ENCODE data around the gene DNMT3L. TPM values are rescaled to one million over a fixed set of nuclear protein-coding genes. Genes with fewer than 3 reads are reported as not detected.

The DNMT3L gene
- total and polyA plus RNA-seq, 2 experiments from 2014 or later: 0.33 TPM; not detected in 1

DNA sequence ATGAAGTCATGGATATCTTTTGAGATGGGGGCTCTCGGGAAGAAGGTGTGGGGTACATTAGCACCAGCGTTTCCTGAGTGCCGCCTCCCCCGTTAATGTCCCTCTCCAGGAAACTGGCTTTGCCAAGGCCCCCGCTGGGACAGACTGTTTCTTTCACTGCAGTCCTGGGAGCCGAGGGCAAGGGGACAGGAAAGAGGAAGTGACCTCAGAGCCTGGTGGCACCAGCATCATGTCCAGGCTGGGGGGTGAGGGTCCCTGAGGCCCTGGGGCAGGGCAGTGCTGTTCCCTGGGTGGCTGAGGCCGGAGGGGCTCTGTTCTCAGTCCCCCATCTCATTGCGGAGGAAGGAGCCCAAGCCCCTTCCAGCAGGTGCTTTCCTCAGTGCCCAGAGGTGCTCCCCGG lies 44.0 kb upstream of the DNMT3L start:
- no peak overlapping the region for H3K4me3 ChIP-seq
- no peaks in the 10 kb centered on the region for H3K36me3 ChIP-seq (replicated peaks; ENCODE audit: insufficient read depth, low read depth)
- H3K9me3 ChIP-seq (ENCODE audit: low read depth): no peaks in the 10 kb centered on the region
- peaks cover 23% of the 10 kb centered on the region for H4K20me1 ChIP-seq (ENCODE audit: insufficient read depth, poor library complexity, severe bottlenecking)
- no peaks in the 10 kb centered on the region for H3K9me2 ChIP-seq (replicated peaks; ENCODE audit: insufficient read depth)
- WGBS (ENCODE audit: low lambda C conversion rate, missing lambda C conversion rate): 95% methylated on average over 8 of the region's 9 CpGs
- no peak overlapping the region for H3K4me2 ChIP-seq
- no peaks in the 10 kb centered on the region for H3K27me3 ChIP-seq
- no peak overlapping the region for H2AFZ ChIP-seq
- H3K4me1 ChIP-seq (ENCODE audit: insufficient read depth): peaks cover 39% of the 10 kb centered on the region
- peak overlapping the region; percentile 26 for H3K27ac ChIP-seq
- DNase-seq (ENCODE audit: low spot score): no peak
- peaks cover 44% of the 10 kb centered on the region for H3K79me2 ChIP-seq
- no peak for TF ChIP-seq EZH2phosphoT487 (IDR thresholded peaks at IDR 0.05; ENCODE audit: low read depth, severe bottlenecking, unreplicated experiment)
- TF ChIP-seq EZH2 (IDR thresholded peaks at IDR 0.05; ENCODE audit: borderline replicate concordance): no peak
- TF ChIP-seq, protein P1, sequence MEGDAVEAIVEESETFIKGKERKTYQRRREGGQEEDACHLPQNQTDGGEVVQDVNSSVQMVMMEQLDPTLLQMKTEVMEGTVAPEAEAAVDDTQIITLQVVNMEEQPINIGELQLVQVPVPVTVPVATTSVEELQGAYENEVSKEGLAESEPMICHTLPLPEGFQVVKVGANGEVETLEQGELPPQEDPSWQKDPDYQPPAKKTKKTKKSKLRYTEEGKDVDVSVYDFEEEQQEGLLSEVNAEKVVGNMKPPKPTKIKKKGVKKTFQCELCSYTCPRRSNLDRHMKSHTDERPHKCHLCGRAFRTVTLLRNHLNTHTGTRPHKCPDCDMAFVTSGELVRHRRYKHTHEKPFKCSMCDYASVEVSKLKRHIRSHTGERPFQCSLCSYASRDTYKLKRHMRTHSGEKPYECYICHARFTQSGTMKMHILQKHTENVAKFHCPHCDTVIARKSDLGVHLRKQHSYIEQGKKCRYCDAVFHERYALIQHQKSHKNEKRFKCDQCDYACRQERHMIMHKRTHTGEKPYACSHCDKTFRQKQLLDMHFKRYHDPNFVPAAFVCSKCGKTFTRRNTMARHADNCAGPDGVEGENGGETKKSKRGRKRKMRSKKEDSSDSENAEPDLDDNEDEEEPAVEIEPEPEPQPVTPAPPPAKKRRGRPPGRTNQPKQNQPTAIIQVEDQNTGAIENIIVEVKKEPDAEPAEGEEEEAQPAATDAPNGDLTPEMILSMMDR (IDR thresholded peaks at IDR 0.05; ENCODE audit: poor library complexity): no peak

GRCh38 chr21:44304877-44305293 lies 43.2 kb upstream of the DNMT3L start:
- Histone ChIP-seq H3K4me2 (peak overlapping the region; percentile 34), H3K27me3 (no peaks in the 10 kb centered on the region), H2AFZ (no peak overlapping the region), H3K9me2 (replicated peaks; ENCODE audit: insufficient read depth) (no peaks in the 10 kb centered on the region), H3K79me2 (peaks cover 49% of the 10 kb centered on the region), H3K4me1 (ENCODE audit: insufficient read depth) (peaks cover 39% of the 10 kb centered on the region), H3K27ac (peak overlapping the region; percentile 85), H3K4me3 (no peak overlapping the region), H3K9me3 (ENCODE audit: low read depth) (no peaks in the 10 kb centered on the region), H4K20me1 (ENCODE audit: insufficient read depth, poor library complexity, severe bottlenecking) (peaks cover 23% of the 10 kb centered on the region), H3K36me3 (replicated peaks; ENCODE audit: insufficient read depth, low read depth) (no peaks in the 10 kb centered on the region)
- no peak for TF ChIP-seq EZH2phosphoT487 (IDR thresholded peaks at IDR 0.05; ENCODE audit: low read depth, severe bottlenecking, unreplicated experiment)
- TF ChIP-seq, protein P1 (IDR thresholded peaks at IDR 0.05; ENCODE audit: poor library complexity): peak; percentile 72
- peak; percentile 82 for DNase-seq (ENCODE audit: low spot score)
- WGBS (ENCODE audit: low lambda C conversion rate, missing lambda C conversion rate): 47% methylated on average over 8 of the region's 8 CpGs

DNA sequence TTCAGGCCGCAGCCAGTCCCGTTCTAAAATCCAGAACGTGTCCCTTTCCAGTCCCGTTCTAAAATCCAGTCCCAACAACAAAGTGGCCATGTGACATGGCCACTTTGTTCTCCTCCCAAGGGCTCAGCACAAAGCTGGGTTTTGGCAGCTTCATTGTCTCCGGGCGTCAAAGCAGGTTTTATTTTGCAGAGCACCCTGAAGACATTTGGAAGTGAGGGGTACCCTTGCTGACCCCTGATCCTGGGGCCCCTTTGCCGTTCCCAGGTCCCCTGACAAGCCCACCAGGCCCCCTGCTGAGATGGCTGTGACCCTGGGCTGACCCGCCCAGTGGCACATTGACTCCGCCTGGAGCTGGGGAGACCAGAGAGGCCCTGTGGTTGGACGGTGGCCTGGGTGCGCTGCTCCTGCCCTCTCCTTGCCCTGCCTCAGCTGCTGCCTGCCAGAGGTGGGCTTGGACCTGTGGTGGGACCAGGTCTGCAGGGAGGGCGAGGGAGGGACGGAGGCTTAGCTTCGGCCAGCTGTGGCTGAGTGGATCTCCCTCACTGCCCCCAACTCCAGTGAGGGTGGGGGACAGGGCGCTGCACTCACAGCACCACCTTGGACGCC lies 42.4 kb upstream of the DNMT3L start:
- Histone ChIP-seq H3K4me3 (no peak overlapping the region), H3K9me3 (ENCODE audit: low read depth) (no peaks in the 10 kb centered on the region), H3K27ac (peak overlapping the region; percentile 85), H3K9me2 (replicated peaks; ENCODE audit: insufficient read depth) (no peaks in the 10 kb centered on the region), H3K4me1 (ENCODE audit: insufficient read depth) (peaks cover 42% of the 10 kb centered on the region), H3K79me2 (peaks cover 50% of the 10 kb centered on the region), H3K36me3 (replicated peaks; ENCODE audit: insufficient read depth, low read depth) (no peaks in the 10 kb centered on the region), H2AFZ (no peak overlapping the region), H3K27me3 (no peaks in the 10 kb centered on the region), H3K4me2 (peak overlapping the region; percentile 21), H4K20me1 (ENCODE audit: insufficient read depth, poor library complexity, severe bottlenecking) (peaks cover 23% of the 10 kb centered on the region)
- 73% methylated on average over 16 of the region's 16 CpGs for WGBS (ENCODE audit: low lambda C conversion rate, missing lambda C conversion rate)
- no peak for DNase-seq (ENCODE audit: low spot score)
- TF ChIP-seq, protein P1 (IDR thresholded peaks at IDR 0.05; ENCODE audit: poor library complexity): no peak
- TF ChIP-seq EZH2phosphoT487 (IDR thresholded peaks at IDR 0.05; ENCODE audit: low read depth, severe bottlenecking, unreplicated experiment): no peak
- no peak for TF ChIP-seq EZH2 (IDR thresholded peaks at IDR 0.05; ENCODE audit: borderline replicate concordance)
